Measurements from ENCODE around the gene LRFN4. TPM values are rescaled to one million over a fixed set of nuclear protein-coding genes. Genes with fewer than 3 reads are reported as not detected.

Gene LRFN4
- total RNA-seq, 1 experiment from 2014 or later, result 8.7 TPM

- Histone ChIP-seq H3K27ac (ENCODE audit: low read length) (no peak overlapping the region), H3K9me3 (ENCODE audit: low read length) (no peaks in the 10 kb centered on the region), H3K4me3 (ENCODE audit: low read length) (no peak overlapping the region), H4K20me1 (ENCODE audit: insufficient read depth, low read depth, low read length) (no peaks in the 10 kb centered on the region), H3K27me3 (ENCODE audit: low read length) (no peaks in the 10 kb centered on the region), H3K36me3 (ENCODE audit: insufficient read depth, low read length) (no peaks in the 10 kb centered on the region), H3K4me1 (ENCODE audit: low read length) (peaks cover 19% of the 10 kb centered on the region), H2AFZ (ENCODE audit: low read length) (no peak overlapping the region), H3K9me2 (replicated peaks; ENCODE audit: insufficient read depth, low read length) (no peaks in the 10 kb centered on the region), H3K9ac (ENCODE audit: low read length) (no peak overlapping the region), H3K79me2 (ENCODE audit: low read length) (no peaks in the 10 kb centered on the region), H3K4me2 (ENCODE audit: low read depth, low read length, poor library complexity, severe bottlenecking) (peak overlapping the region; percentile 50)
- DNase-seq, result no peak
These were observed 12.7 kb downstream of the LRFN4 start for GRCh38 chr11:66869567-66869870.

GRCh38 chr11:66870131-66870530 lies 13.3 kb downstream of the LRFN4 start:
- Histone ChIP-seq H3K36me3 (ENCODE audit: insufficient read depth, low read length) (no peaks in the 10 kb centered on the region), H3K27ac (ENCODE audit: low read length) (no peak overlapping the region), H4K20me1 (ENCODE audit: insufficient read depth, low read depth, low read length) (no peaks in the 10 kb centered on the region), H3K27me3 (ENCODE audit: low read length) (no peaks in the 10 kb centered on the region), H3K4me3 (ENCODE audit: low read length) (no peak overlapping the region), H3K9me2 (replicated peaks; ENCODE audit: insufficient read depth, low read length) (no peaks in the 10 kb centered on the region), H3K4me2 (ENCODE audit: low read depth, low read length, poor library complexity, severe bottlenecking) (no peak overlapping the region), H3K4me1 (ENCODE audit: low read length) (peaks cover 14% of the 10 kb centered on the region), H3K9ac (ENCODE audit: low read length) (no peak overlapping the region), H3K79me2 (ENCODE audit: low read length) (no peaks in the 10 kb centered on the region), H2AFZ (ENCODE audit: low read length) (no peak overlapping the region), H3K9me3 (ENCODE audit: low read length) (no peaks in the 10 kb centered on the region)
- DNase-seq, result no peak

- peaks cover 14% of the 10 kb centered on the region for H3K4me1 ChIP-seq (ENCODE audit: low read length)
- H3K4me2 ChIP-seq (ENCODE audit: low read depth, low read length, poor library complexity, severe bottlenecking), result no peak overlapping the region
- H3K4me3 ChIP-seq (ENCODE audit: low read length), result no peak overlapping the region
- no peak overlapping the region for H3K27ac ChIP-seq (ENCODE audit: low read length)
- H2AFZ ChIP-seq (ENCODE audit: low read length), result no peak overlapping the region
- H4K20me1 ChIP-seq (ENCODE audit: insufficient read depth, low read depth, low read length), result no peaks in the 10 kb centered on the region
- no peaks in the 10 kb centered on the region for H3K9me2 ChIP-seq (replicated peaks; ENCODE audit: insufficient read depth, low read length)
- no peaks in the 10 kb centered on the region for H3K9me3 ChIP-seq (ENCODE audit: low read length)
- H3K36me3 ChIP-seq (ENCODE audit: insufficient read depth, low read length), result no peaks in the 10 kb centered on the region
- H3K79me2 ChIP-seq (ENCODE audit: low read length), result no peaks in the 10 kb centered on the region
- DNase-seq, result no peak
- no peak overlapping the region for H3K9ac ChIP-seq (ENCODE audit: low read length)
- no peaks in the 10 kb centered on the region for H3K27me3 ChIP-seq (ENCODE audit: low read length)
These were observed 14.0 kb downstream of the LRFN4 start for GRCh38 chr11:66870616-66871520.

GRCh38 chr11:66871521-66871901 lies 14.6 kb downstream of the LRFN4 start:
- Histone ChIP-seq H3K9ac (ENCODE audit: low read length) (no peak overlapping the region), H3K4me3 (ENCODE audit: low read length) (no peak overlapping the region), H4K20me1 (ENCODE audit: insufficient read depth, low read depth, low read length) (no peaks in the 10 kb centered on the region), H2AFZ (ENCODE audit: low read length) (no peak overlapping the region), H3K27me3 (ENCODE audit: low read length) (no peaks in the 10 kb centered on the region), H3K27ac (ENCODE audit: low read length) (no peak overlapping the region), H3K9me2 (replicated peaks; ENCODE audit: insufficient read depth, low read length) (no peaks in the 10 kb centered on the region), H3K9me3 (ENCODE audit: low read length) (no peaks in the 10 kb centered on the region), H3K36me3 (ENCODE audit: insufficient read depth, low read length) (no peaks in the 10 kb centered on the region), H3K4me1 (ENCODE audit: low read length) (peaks cover 14% of the 10 kb centered on the region), H3K79me2 (ENCODE audit: low read length) (no peaks in the 10 kb centered on the region), H3K4me2 (ENCODE audit: low read depth, low read length, poor library complexity, severe bottlenecking) (no peak overlapping the region)
- DNase-seq, result no peak

- H2AFZ ChIP-seq (ENCODE audit: low read length), result no peak overlapping the region
- no peak overlapping the region for H3K4me3 ChIP-seq (ENCODE audit: low read length)
- H3K9me2 ChIP-seq (replicated peaks; ENCODE audit: insufficient read depth, low read length), result no peaks in the 10 kb centered on the region
- H3K9me3 ChIP-seq (ENCODE audit: low read length), result no peaks in the 10 kb centered on the region
- no peaks in the 10 kb centered on the region for H3K79me2 ChIP-seq (ENCODE audit: low read length)
- no peak overlapping the region for H3K27ac ChIP-seq (ENCODE audit: low read length)
- H3K27me3 ChIP-seq (ENCODE audit: low read length), result no peaks in the 10 kb centered on the region
- H4K20me1 ChIP-seq (ENCODE audit: insufficient read depth, low read depth, low read length), result no peaks in the 10 kb centered on the region
- H3K4me2 ChIP-seq (ENCODE audit: low read depth, low read length, poor library complexity, severe bottlenecking), result no peak overlapping the region
- no peaks in the 10 kb centered on the region for H3K36me3 ChIP-seq (ENCODE audit: insufficient read depth, low read length)
- H3K9ac ChIP-seq (ENCODE audit: low read length), result no peak overlapping the region
- no peak for DNase-seq
- H3K4me1 ChIP-seq (ENCODE audit: low read length), result peaks cover 4% of the 10 kb centered on the region
These were observed 17.4 kb downstream of the LRFN4 start for GRCh38 chr11:66874232-66874631.

- no peak overlapping the region for H3K4me3 ChIP-seq (ENCODE audit: low read length)
- no peaks in the 10 kb centered on the region for H3K36me3 ChIP-seq (ENCODE audit: insufficient read depth, low read length)
- DNase-seq, result no peak
- H2AFZ ChIP-seq (ENCODE audit: low read length), result no peak overlapping the region
- H4K20me1 ChIP-seq (ENCODE audit: insufficient read depth, low read depth, low read length), result no peaks in the 10 kb centered on the region
- no peaks in the 10 kb centered on the region for H3K79me2 ChIP-seq (ENCODE audit: low read length)
- no peaks in the 10 kb centered on the region for H3K27me3 ChIP-seq (ENCODE audit: low read length)
- no peaks in the 10 kb centered on the region for H3K9me3 ChIP-seq (ENCODE audit: low read length)
- H3K4me1 ChIP-seq (ENCODE audit: low read length), result peaks cover 10% of the 10 kb centered on the region
- H3K9me2 ChIP-seq (replicated peaks; ENCODE audit: insufficient read depth, low read length), result no peaks in the 10 kb centered on the region
- no peak overlapping the region for H3K27ac ChIP-seq (ENCODE audit: low read length)
- no peak overlapping the region for H3K9ac ChIP-seq (ENCODE audit: low read length)
- H3K4me2 ChIP-seq (ENCODE audit: low read depth, low read length, poor library complexity, severe bottlenecking), result no peak overlapping the region
These were observed 18.5 kb downstream of the LRFN4 start for GRCh38 chr11:66875378-66875777.

GRCh38 chr11:66877588-66878385 lies 20.9 kb downstream of the LRFN4 start:
- Histone ChIP-seq H3K9me3 (ENCODE audit: low read length) (no peaks in the 10 kb centered on the region), H3K9ac (ENCODE audit: low read length) (no peak overlapping the region), H3K27me3 (ENCODE audit: low read length) (no peaks in the 10 kb centered on the region), H2AFZ (ENCODE audit: low read length) (no peak overlapping the region), H3K9me2 (replicated peaks; ENCODE audit: insufficient read depth, low read length) (no peaks in the 10 kb centered on the region), H3K4me3 (ENCODE audit: low read length) (no peak overlapping the region), H3K4me2 (ENCODE audit: low read depth, low read length, poor library complexity, severe bottlenecking) (no peak overlapping the region), H3K36me3 (ENCODE audit: insufficient read depth, low read length) (no peaks in the 10 kb centered on the region), H3K79me2 (ENCODE audit: low read length) (no peaks in the 10 kb centered on the region), H3K27ac (ENCODE audit: low read length) (no peak overlapping the region), H4K20me1 (ENCODE audit: insufficient read depth, low read depth, low read length) (no peaks in the 10 kb centered on the region), H3K4me1 (ENCODE audit: low read length) (peaks cover 27% of the 10 kb centered on the region)
- no peak for DNase-seq

- Histone ChIP-seq H3K4me1 (ENCODE audit: low read length) (peaks cover 30% of the 10 kb centered on the region), H2AFZ (ENCODE audit: low read length) (no peak overlapping the region), H3K9ac (ENCODE audit: low read length) (no peak overlapping the region), H3K79me2 (ENCODE audit: low read length) (no peaks in the 10 kb centered on the region), H3K4me2 (ENCODE audit: low read depth, low read length, poor library complexity, severe bottlenecking) (no peak overlapping the region), H3K36me3 (ENCODE audit: insufficient read depth, low read length) (no peaks in the 10 kb centered on the region), H3K9me3 (ENCODE audit: low read length) (no peaks in the 10 kb centered on the region), H3K27me3 (ENCODE audit: low read length) (no peaks in the 10 kb centered on the region), H3K4me3 (ENCODE audit: low read length) (no peak overlapping the region), H4K20me1 (ENCODE audit: insufficient read depth, low read depth, low read length) (no peaks in the 10 kb centered on the region), H3K27ac (ENCODE audit: low read length) (no peak overlapping the region), H3K9me2 (replicated peaks; ENCODE audit: insufficient read depth, low read length) (no peaks in the 10 kb centered on the region)
- no peak for DNase-seq
These were observed 21.6 kb downstream of the LRFN4 start for GRCh38 chr11:66878474-66878873.

Measured in Karpas-422 (cell line).